ENCODE measurements around the gene ADAM10.

DNA sequence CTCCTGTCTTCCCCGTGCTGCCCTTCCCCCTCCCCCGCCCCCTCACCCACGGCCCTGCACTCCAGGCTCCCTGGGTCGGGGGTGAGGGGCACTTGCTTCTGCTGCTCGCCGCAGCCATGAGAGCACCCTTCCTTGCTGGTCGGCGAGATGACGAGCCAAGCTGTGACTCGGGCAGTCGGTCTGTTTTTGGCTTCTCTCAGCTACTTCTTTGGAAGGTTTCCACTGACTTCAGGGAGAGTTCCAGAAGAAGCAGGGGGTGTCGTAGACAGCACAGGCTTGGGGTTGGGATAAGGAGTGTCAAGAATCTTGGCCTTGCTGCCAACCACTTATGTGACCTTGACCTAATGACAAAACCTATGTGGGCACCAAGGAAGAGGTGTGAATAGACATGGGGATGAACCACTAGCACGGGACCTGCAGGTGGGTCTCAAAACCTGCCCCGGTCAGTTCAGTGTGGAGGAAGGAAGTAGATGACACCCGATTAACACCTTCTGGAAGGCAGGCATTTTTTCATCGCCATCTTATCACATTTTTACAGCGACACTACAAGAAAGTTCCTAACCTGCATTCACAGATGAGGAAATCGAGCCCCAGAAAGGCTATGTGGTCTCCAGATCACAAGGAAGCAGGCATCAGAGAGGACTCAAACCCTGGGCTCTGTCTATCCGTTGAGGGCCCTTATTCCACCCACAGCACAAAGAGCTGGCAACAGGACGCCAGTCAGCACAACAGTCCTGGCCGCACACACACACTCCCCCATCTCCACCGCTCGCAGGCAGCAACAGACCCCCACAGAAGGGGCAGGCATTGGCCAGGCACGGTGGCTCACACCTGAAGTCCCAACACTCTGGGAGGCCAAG lies 196.8 kb downstream of the ADAM10 start:
- TF ChIP-seq, protein P1, sequence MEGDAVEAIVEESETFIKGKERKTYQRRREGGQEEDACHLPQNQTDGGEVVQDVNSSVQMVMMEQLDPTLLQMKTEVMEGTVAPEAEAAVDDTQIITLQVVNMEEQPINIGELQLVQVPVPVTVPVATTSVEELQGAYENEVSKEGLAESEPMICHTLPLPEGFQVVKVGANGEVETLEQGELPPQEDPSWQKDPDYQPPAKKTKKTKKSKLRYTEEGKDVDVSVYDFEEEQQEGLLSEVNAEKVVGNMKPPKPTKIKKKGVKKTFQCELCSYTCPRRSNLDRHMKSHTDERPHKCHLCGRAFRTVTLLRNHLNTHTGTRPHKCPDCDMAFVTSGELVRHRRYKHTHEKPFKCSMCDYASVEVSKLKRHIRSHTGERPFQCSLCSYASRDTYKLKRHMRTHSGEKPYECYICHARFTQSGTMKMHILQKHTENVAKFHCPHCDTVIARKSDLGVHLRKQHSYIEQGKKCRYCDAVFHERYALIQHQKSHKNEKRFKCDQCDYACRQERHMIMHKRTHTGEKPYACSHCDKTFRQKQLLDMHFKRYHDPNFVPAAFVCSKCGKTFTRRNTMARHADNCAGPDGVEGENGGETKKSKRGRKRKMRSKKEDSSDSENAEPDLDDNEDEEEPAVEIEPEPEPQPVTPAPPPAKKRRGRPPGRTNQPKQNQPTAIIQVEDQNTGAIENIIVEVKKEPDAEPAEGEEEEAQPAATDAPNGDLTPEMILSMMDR (IDR thresholded peaks at IDR 0.05) = no peak
- TF ChIP-seq POLR2A (IDR thresholded peaks at IDR 0.05) = no peak

Data from Peyer's patch (tissue), 4 donors.